ENCODE results near the gene PLEKHG4. TPM values are rescaled to one million over a fixed set of nuclear protein-coding genes. Genes with fewer than 3 reads are reported as not detected.

PLEKHG4 gene
- total and polyA plus RNA-seq, 9 of the 15 experiments (the other 6 are each of a cell fraction or from before 2014, with no cell fraction given) = 3.7 to 36.8 (median 17.9) TPM

- ATAC-seq = peak; percentile 2
- Histone ChIP-seq H3K9ac (ENCODE audit: insufficient read depth in 1 of 2, low read depth in 2 of 2, low read length in 2 of 2) (peak overlapping the region; percentile 79 to 96), H3K27me3 (ENCODE audit: control insufficient read depth in 2 of 2, insufficient read depth in 2 of 2, low read length in 2 of 2) (no peaks in the 10 kb centered on the region), H3K4me2 (ENCODE audit: insufficient read depth, low read length) (peak overlapping the region; percentile 91), H3K27ac (ENCODE audit: extremely low read depth, low read depth, low read length) (peak overlapping the region; percentile 68), H3K36me3 (ENCODE audit: control insufficient read depth, insufficient read depth, low read length) (peaks cover 35% of the 10 kb centered on the region; the same call in 2 of the 3 replicates), H3K4me3 (peak overlapping the region; percentile 88; the same call in 1 of the 2 replicates), H3K9me1 (ENCODE audit: control insufficient read depth, insufficient read depth, low read length) (no peaks in the 10 kb centered on the region), H4K20me1 (replicated peaks; ENCODE audit: control insufficient read depth, insufficient read depth, low read length) (no peaks in the 10 kb centered on the region), H3K79me2 (ENCODE audit: control insufficient read depth, insufficient read depth, low read length) (peaks cover 75% of the 10 kb centered on the region), H2AFZ (ENCODE audit: low read depth, low read length) (no peak overlapping the region), H3K9me3 (replicated peaks; ENCODE audit: control insufficient read depth, insufficient read depth, low read depth, low read length) (no peaks in the 10 kb centered on the region), H3K4me1 (replicated peaks in 1 of 2; ENCODE audit: control insufficient read depth in 2 of 2, insufficient read depth in 2 of 2, low read length in 2 of 2) (peaks cover 70 to 85% of the 10 kb centered on the region in 2 experiments)
- peak in 3 of 4 experiments; percentile 28 to 82 (median 73) for DNase-seq (ENCODE audit: extremely low read depth in 1 of 4, low spot score in 3 of 4)
- no TSS peak for BruUV-seq (replicated peaks)
- CTCF ChIA-PET (ENCODE audit: low intra/inter-chr PET ratio) = no interaction called here
- intact Hi-C loops (cut with micrococcal nuclease) (loop anchor here (5.0 to 10.0 kb wide), 2 partner anchors 270 to 292 kb away; no protein-coding TSS in a partner anchor), in situ Hi-C loops (cut with MboI) (no loop called here)
- FAIRE-seq = peak; percentile 83
- POLR2A ChIA-PET = interaction anchor here (0.5 to 2.3 kb wide), 7 partner anchors 9 to 132 kb away, joined by 3 to 14 read pairs (median 6); partner anchors contain the start of gene ELMO3
- 25% methylated on average over 5 of the region's 5 CpGs for WGBS (ENCODE audit: insufficient coverage, low coverage, missing lambda C conversion rate)
- TF ChIP-seq LEF1 (IDR thresholded peaks at IDR 0.05) (no peak), ZNF583 (CRISPR knock-in tag; IDR thresholded peaks at IDR 0.05) (no peak), MCM5 (IDR thresholded peaks at IDR 0.05; ENCODE audit: low read depth) (no peak), ZFP36 (IDR thresholded peaks at IDR 0.05; ENCODE audit: low read depth, low read length, partially characterized antibody) (no peak), PBX2 (CRISPR knock-in tag; IDR thresholded peaks at IDR 0.05; ENCODE audit: low read depth) (no peak), PBX2 (tag; conservative IDR thresholded peaks at IDR 0.05; ENCODE audit: low read depth) (no peak), POLR2B (IDR thresholded peaks at IDR 0.05; ENCODE audit: low read depth, partially characterized antibody) (no peak), RERE (CRISPR knock-in tag; IDR thresholded peaks at IDR 0.05; ENCODE audit: borderline replicate concordance) (no peak), MAFF (IDR thresholded peaks at IDR 0.05; ENCODE audit: low read length) (no peak)
- TF ChIP-seq, protein P1, sequence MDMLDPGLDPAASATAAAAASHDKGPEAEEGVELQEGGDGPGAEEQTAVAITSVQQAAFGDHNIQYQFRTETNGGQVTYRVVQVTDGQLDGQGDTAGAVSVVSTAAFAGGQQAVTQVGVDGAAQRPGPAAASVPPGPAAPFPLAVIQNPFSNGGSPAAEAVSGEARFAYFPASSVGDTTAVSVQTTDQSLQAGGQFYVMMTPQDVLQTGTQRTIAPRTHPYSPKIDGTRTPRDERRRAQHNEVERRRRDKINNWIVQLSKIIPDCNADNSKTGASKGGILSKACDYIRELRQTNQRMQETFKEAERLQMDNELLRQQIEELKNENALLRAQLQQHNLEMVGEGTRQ (CRISPR knock-in tag; IDR thresholded peaks at IDR 0.05) = no peak
Measured at GRCh38 chr16:67244387-67245185, 34.7 kb upstream of the PLEKHG4 start.
